K562 (cell line): ENCODE measurements around the gene CDKN3. TPM values are rescaled to one million over a fixed set of nuclear protein-coding genes. Genes with fewer than 3 reads are reported as not detected.

ENCODE experiments used
- ATF7 ChIP-seq: fragments of 450-650 bp; IDR thresholded peaks from 2 replicates; pipeline ENCODE4 v1.7.1; 2014; ENCODE audit warnings: mild to moderate bottlenecking, moderate library complexity
- BCL6 ChIP-seq: fragments of 250-450 bp; sonication (Bioruptor Pico); IDR thresholded peaks from 2 replicates; pipeline ENCODE4 v1.4.0; 2020
- BCOR ChIP-seq: fragments of 450-650 bp; IDR thresholded peaks from 2 replicates; pipeline ENCODE4 v1.6.1; 2016
- CREB1 ChIP-seq, 2 experiments: sonication (generic) in 1 of 2; formaldehyde crosslinking in 1 of 2; IDR thresholded peaks; 2 replicates each; pipeline versions ENCODE4 v1.6.1 to v1.8.0; 2012 to 2022; ENCODE audit warnings: inconsistent platforms in 1 of 2, mild to moderate bottlenecking in 1 of 2, missing genetic modification reagents in 1 of 2, moderate library complexity in 1 of 2
- NONO ChIP-seq, 2 experiments: fragments of 200-400 bp in 1 of 2; fragments of 450-650 bp in 1 of 2; formaldehyde crosslinking in 1 of 2; IDR thresholded peaks; 2 replicates each; pipeline ENCODE4 v1.6.1; 2017; ENCODE audit warnings: low read depth in 2 of 2, mild to moderate bottlenecking in 2 of 2, moderate library complexity in 2 of 2, low read length in 1 of 2
- NR2C2 ChIP-seq, 2 experiments: fragments of 200-800 bp in 1 of 2; sonication (Bioruptor generic) in 1 of 2; sonication (generic) in 1 of 2; formaldehyde crosslinking in 1 of 2; IDR thresholded peaks; 2 replicates each; pipeline versions ENCODE4 v1.6.1 to v1.8.0; 2016 to 2022; ENCODE audit warnings: mild to moderate bottlenecking in 1 of 2, missing compliant biosample characterization in 1 of 2, missing genetic modification characterization in 1 of 2, missing genetic modification reagents in 1 of 2
- POLR2B ChIP-seq: fragments of 450-650 bp; IDR thresholded peaks from 2 replicates; pipeline ENCODE4 v1.6.1; 2018; ENCODE audit warnings: low read depth; ENCODE audit not compliant: partially characterized antibody
- PTBP1 ChIP-seq: fragments of 200-400 bp; formaldehyde crosslinking; IDR thresholded peaks from 2 replicates; pipeline ENCODE4 v1.6.1; 2017; ENCODE audit warnings: low read depth, low read length
- RFX1 ChIP-seq: fragments of 450-650 bp; IDR thresholded peaks from 2 replicates; pipeline ENCODE4 v1.6.1; 2016; ENCODE audit warnings: mild to moderate bottlenecking, moderate library complexity
- SIRT6 ChIP-seq: IDR thresholded peaks from one replicate; pipeline ENCODE4 v1.6.1; 2012; ENCODE audit warnings: low read depth, mild to moderate bottlenecking, control low read depth, inconsistent platforms, low read length, moderate library complexity
- SP1 ChIP-seq: sonication (generic); formaldehyde crosslinking; IDR thresholded peaks from 2 replicates; pipeline ENCODE4 v1.8.1; 2022; ENCODE audit warnings: mild to moderate bottlenecking, missing genetic modification reagents
- TEAD4 ChIP-seq, 2 experiments: sonication (generic) in 1 of 2; formaldehyde crosslinking in 1 of 2; IDR thresholded peaks; 2 replicates each; pipeline versions ENCODE4 v1.6.1 to v1.8.0; 2012 to 2022; ENCODE audit warnings: borderline replicate concordance in 1 of 2, inconsistent platforms in 1 of 2, low read length in 1 of 2, mild to moderate bottlenecking in 1 of 2, missing genetic modification reagents in 1 of 2
- ZNF212 ChIP-seq: fragments of 450-650 bp; formaldehyde crosslinking; IDR thresholded peaks from 2 replicates; pipeline ENCODE4 v1.4.0; 2020; ENCODE audit warnings: mild to moderate bottlenecking
- ZNF217 ChIP-seq: sonication (generic); formaldehyde crosslinking; IDR thresholded peaks from 2 replicates; pipeline ENCODE4 v1.8.0; 2022; ENCODE audit warnings: mild to moderate bottlenecking, missing genetic modification reagents
- ZNF274 ChIP-seq: IDR thresholded peaks from 2 replicates; pipeline ENCODE4 v1.6.1; 2011; ENCODE audit warnings: low read depth, mild to moderate bottlenecking, low read length, moderate library complexity, borderline replicate concordance
- ZNF354B ChIP-seq: fragments of 250-450 bp; sonication (Bioruptor Pico); IDR thresholded peaks from 2 replicates; pipeline ENCODE4 v1.4.0; 2020
- polyA plus RNA-seq, 8 experiments: library from polyadenylated mRNA; depleted of rRNA in 4 of 8; stranded (reverse) in 5 of 8; unstranded in 3 of 8; fragments of >200 nt; fragmentation: Nextera tagmentation in 2 of 8; fragmentation: Illumina TruSeq in 1 of 8; extraction: Ambion mirVana in 2 of 8; extraction: Trizol in 1 of 8; gene quantifications; 2 replicates each; pipeline versions ENCODE4 v1.2.1 to v1.2.3, GENCODE V29; 2011 to 2014; ENCODE audit warnings: inconsistent platforms in 1 of 8, missing spikeins in 1 of 8
- total RNA-seq, 7 experiments: library from RNA; depleted of rRNA in 6 of 7; stranded (reverse); fragments of >200 nt in 6 of 7; fragmentation: Illumina TruSeq in 2 of 7; extraction: Trizol in 2 of 7; gene quantifications; 2 replicates each; pipeline versions ENCODE4 v1.2.1 to v1.2.3, GENCODE V29; 2011 to 2021; ENCODE audit warnings: low replicate concordance in 1 of 7
- TF ChIP-seq, protein P1 (sequence below), 2 experiments: fragments of 450-650 bp; formaldehyde crosslinking in 1 of 2; IDR thresholded peaks; 2 replicates each; pipeline versions ENCODE4 v1.4.0 to v1.6.1; 2014 to 2020; ENCODE audit warnings: mild to moderate bottlenecking in 2 of 2, borderline replicate concordance in 1 of 2, low read depth in 1 of 2

Gene CDKN3
- total and polyA plus RNA-seq, 9 of the 15 experiments (the other 6 are each of a cell fraction or from before 2014, with no cell fraction given): 41.3 to 128 (median 70.7) TPM

DNA sequence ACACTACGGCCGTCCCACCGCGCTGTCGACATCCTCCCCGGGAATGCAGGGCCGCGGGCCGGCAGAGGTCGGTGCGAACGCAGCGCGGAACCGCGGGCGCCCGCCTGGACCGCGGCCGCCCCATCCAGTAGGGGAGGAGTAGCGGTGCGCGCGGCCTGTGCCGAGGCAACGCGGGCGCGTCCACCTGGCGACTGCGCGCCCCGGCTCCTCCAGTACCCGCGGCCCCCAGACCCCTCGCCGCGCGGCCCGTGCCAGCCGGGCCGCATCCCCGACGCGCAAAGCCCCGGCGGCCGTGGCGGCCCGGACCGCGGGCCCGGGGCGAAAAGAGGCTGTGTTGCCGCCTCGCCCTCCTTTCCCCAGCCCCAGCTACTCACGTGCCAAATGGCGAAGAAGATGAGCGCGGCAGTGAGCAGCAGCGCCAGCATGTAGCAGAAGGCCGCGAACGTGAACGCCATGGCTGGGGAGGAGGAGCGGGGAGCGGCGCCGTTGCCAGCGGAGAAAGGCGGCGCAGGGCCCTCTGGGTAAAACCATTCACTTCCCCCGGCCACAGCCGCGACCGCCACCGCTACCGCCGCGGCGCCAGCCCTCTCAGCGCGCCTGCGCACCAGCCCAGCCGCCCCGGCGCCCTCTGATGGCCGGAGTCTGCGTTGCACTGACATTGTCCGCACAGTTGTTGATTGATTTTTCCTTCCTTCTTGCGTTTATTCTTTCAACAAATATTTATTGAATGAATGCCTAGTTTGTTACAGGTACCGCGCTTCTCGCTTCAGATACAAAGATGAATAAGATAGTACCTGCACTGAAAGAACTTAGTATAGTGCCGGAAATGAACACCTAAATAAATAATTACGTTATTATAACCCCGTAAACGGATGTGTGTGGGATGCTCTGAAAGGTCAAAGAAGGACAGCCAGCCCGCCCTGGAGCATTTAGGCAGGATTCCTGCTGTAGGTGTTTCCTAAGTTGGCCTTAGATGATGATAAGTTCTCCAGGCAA is 44.4 kb downstream of the CDKN3 start, which contains the start of gene CNIH1 (continued):
- TF ChIP-seq, protein P1, sequence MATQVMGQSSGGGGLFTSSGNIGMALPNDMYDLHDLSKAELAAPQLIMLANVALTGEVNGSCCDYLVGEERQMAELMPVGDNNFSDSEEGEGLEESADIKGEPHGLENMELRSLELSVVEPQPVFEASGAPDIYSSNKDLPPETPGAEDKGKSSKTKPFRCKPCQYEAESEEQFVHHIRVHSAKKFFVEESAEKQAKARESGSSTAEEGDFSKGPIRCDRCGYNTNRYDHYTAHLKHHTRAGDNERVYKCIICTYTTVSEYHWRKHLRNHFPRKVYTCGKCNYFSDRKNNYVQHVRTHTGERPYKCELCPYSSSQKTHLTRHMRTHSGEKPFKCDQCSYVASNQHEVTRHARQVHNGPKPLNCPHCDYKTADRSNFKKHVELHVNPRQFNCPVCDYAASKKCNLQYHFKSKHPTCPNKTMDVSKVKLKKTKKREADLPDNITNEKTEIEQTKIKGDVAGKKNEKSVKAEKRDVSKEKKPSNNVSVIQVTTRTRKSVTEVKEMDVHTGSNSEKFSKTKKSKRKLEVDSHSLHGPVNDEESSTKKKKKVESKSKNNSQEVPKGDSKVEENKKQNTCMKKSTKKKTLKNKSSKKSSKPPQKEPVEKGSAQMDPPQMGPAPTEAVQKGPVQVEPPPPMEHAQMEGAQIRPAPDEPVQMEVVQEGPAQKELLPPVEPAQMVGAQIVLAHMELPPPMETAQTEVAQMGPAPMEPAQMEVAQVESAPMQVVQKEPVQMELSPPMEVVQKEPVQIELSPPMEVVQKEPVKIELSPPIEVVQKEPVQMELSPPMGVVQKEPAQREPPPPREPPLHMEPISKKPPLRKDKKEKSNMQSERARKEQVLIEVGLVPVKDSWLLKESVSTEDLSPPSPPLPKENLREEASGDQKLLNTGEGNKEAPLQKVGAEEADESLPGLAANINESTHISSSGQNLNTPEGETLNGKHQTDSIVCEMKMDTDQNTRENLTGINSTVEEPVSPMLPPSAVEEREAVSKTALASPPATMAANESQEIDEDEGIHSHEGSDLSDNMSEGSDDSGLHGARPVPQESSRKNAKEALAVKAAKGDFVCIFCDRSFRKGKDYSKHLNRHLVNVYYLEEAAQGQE (IDR thresholded peaks at IDR 0.05; ENCODE audit: borderline replicate concordance): 0 out of 2 replicates have a peak, but pooled peaks have one; percentile 22
- TF ChIP-seq, protein P1 (CRISPR knock-in tag; IDR thresholded peaks at IDR 0.05; ENCODE audit: low read depth): 0 out of 2 replicates have a peak, but pooled peaks have one; percentile 51
- peak; percentile 45 for TF ChIP-seq POLR2B
- 0 out of 2 replicates have a peak, but pooled peaks have one; percentile 34 for TF ChIP-seq CREB1 (IDR thresholded peaks at IDR 0.05)
- TF ChIP-seq CREB1 (CRISPR knock-in tag; IDR thresholded peaks at IDR 0.05): 0 out of 2 replicates have a peak, but pooled peaks have one; percentile 24
- peak; percentile 47; the same call in 1 of the 2 replicates for TF ChIP-seq ATF7
- no peak for TF ChIP-seq ZNF212
- TF ChIP-seq BCOR: no peak
- TF ChIP-seq BCL6: no peak
- TF ChIP-seq ZNF217: no peak
- peak; percentile 24; the same call in 1 of the 2 replicates for TF ChIP-seq SP1 (CRISPR knock-in tag)
- no peak for TF ChIP-seq SIRT6
- TF ChIP-seq NONO (IDR thresholded peaks at IDR 0.05; ENCODE audit: low read depth in 2 of 2, low read length in 1 of 2): peak in 1 of 2 experiments; percentile 60; a peak in 1 of 4 replicates
- TF ChIP-seq TEAD4 (IDR thresholded peaks at IDR 0.05; ENCODE audit: low read length): no peak; the same call in 1 of the 2 replicates
- TF ChIP-seq TEAD4 (CRISPR knock-in tag; IDR thresholded peaks at IDR 0.05; ENCODE audit: borderline replicate concordance): no peak
- no peak for TF ChIP-seq PTBP1
- TF ChIP-seq NR2C2 (CRISPR knock-in tag; IDR thresholded peaks at IDR 0.05): no peak
- peak; percentile 81; the same call in 1 of the 2 replicates for TF ChIP-seq NR2C2 (tag; IDR thresholded peaks at IDR 0.05)
- no peak for TF ChIP-seq ZNF354B (CRISPR knock-in tag)
- TF ChIP-seq ZNF274: no peak
- TF ChIP-seq RFX1: peak; percentile 21; the same call in 1 of the 2 replicates
